HepG2 (cell line): ENCODE measurements around the gene MYRFL. TPM values are rescaled to one million over a fixed set of nuclear protein-coding genes. Genes with fewer than 3 reads are reported as not detected.
"Not testable (repeated sequence)": the region's sequence is repeated elsewhere in the genome, so short reads cannot be mapped to it uniquely, and the experiment has no call there.

Experiments
- ATAC-seq: fragments of 200-7000 bp; cut with Tn5 transposase; 3 replicates; pipeline ENCODE4 v1.9.1; 2020; ENCODE audit warnings: mild to moderate bottlenecking, moderate library complexity
- BruUV-seq: library from RNA; stranded (reverse); fragments of 400-500 nt; replicated peaks from 2 replicates; lab custom pipeline; 2021; lab: Mats Ljungman, UMichigan
- CTCF ChIA-PET: fragments of 300-600 bp; formaldehyde crosslinking; extraction: SDS; loops from one replicate; lab custom pipeline; 2021; ENCODE audit warnings: low total read pairs, inconsistent platforms, low intra/inter-chr PET ratio; lab: Yijun Ruan, JAX
- POLR2A ChIA-PET: fragments of 350-600 bp; sonication (Branson Sonifier 250); formaldehyde crosslinking; loops from one replicate; lab custom pipeline; 2020; ENCODE audit warnings: antibody characterized with exemption, inconsistent platforms; lab: Yijun Ruan, JAX
- DNase-seq: peaks from one replicate; pipeline ENCODE4 v3.0.0-alpha.2; 2015; ENCODE audit warnings: low spot score
- FAIRE-seq: peaks from 3 replicates; lab custom pipeline; 2011; peaks lifted over from hg19 to GRCh38; lab: Jason Lieb, UNC
- H2AFZ ChIP-seq: one replicate; pipeline ENCODE4 v1.6.1; 2011; ENCODE audit warnings: low read length, inconsistent platforms
- H3K27ac ChIP-seq: fragments of 300-600 bp; 3 replicates; pipeline ENCODE4 v1.8.0; 2011; ENCODE audit warnings: mixed run types, mild to moderate bottlenecking, mixed read lengths, low read length, inconsistent platforms; ENCODE audit not compliant: insufficient read depth; ENCODE audit errors: extremely low read length
- H3K27me3 ChIP-seq, 2 experiments: fragments of 200-600 bp in 1 of 2; 2 replicates in 1 of 2; 3 replicates in 1 of 2; pipeline versions ENCODE4 v1.6.0 to v1.8.0; 2011; ENCODE audit warnings: low read length in 2 of 2, mild to moderate bottlenecking in 2 of 2, moderate library complexity in 2 of 2, inconsistent platforms in 1 of 2; ENCODE audit not compliant: insufficient read depth in 2 of 2, control insufficient read depth in 1 of 2
- H3K36me3 ChIP-seq, 2 experiments: fragments of 200-600 bp in 1 of 2; replicated peaks in 1 of 2; 2 replicates in 1 of 2; 3 replicates in 1 of 2; pipeline versions ENCODE4 v1.5.1 to v1.8.0; 2011; ENCODE audit warnings: low read length in 2 of 2, inconsistent platforms in 1 of 2; ENCODE audit not compliant: insufficient read depth in 2 of 2, control insufficient read depth in 1 of 2
- H3K4me1 ChIP-seq: 2 replicates; pipeline ENCODE4 v1.5.1; 2012; ENCODE audit warnings: low read length, inconsistent platforms; ENCODE audit not compliant: insufficient read depth
- H3K4me2 ChIP-seq: 2 replicates; pipeline ENCODE4 v1.6.0; 2011; ENCODE audit warnings: low read depth, low read length, inconsistent platforms
- H3K4me3 ChIP-seq, 3 experiments: fragments of 200-600 bp in 1 of 3; sonication (generic), shearing (Covaris generic) in 1 of 3; replicated peaks in 1 of 3; 2 replicates each; pipeline ENCODE4 v1.5.1; 2011 to 2016; ENCODE audit warnings: low read length in 3 of 3, inconsistent platforms in 2 of 3, low read depth in 2 of 3, mild to moderate bottlenecking in 2 of 3, control low read depth in 1 of 3, mixed read lengths in 1 of 3; ENCODE audit not compliant: insufficient read depth in 1 of 3
- H3K79me2 ChIP-seq: one replicate; pipeline ENCODE4 v1.6.1; 2011; ENCODE audit warnings: low read length, inconsistent platforms; ENCODE audit not compliant: insufficient read depth
- H3K9ac ChIP-seq: 2 replicates; pipeline ENCODE4 v1.6.0; 2011; ENCODE audit warnings: mild to moderate bottlenecking, low read depth, low read length, inconsistent platforms; ENCODE audit not compliant: insufficient read depth
- H3K9me3 ChIP-seq: 2 replicates; pipeline ENCODE4 v1.5.1; 2012; ENCODE audit warnings: mild to moderate bottlenecking, low read length
- H4K20me1 ChIP-seq: 2 replicates; pipeline ENCODE4 v1.6.0; 2011; ENCODE audit warnings: inconsistent platforms, mild to moderate bottlenecking, low read length, moderate library complexity; ENCODE audit not compliant: insufficient read depth
- BCL3 ChIP-seq: sonication (generic); formaldehyde crosslinking; IDR thresholded peaks from 2 replicates; pipeline ENCODE4 v1.5.1; 2020; ENCODE audit warnings: mild to moderate bottlenecking, missing genetic modification reagents, moderate library complexity
- EZH2 ChIP-seq: conservative IDR thresholded peaks from 2 replicates; pipeline ENCODE4 v1.6.1; 2012; ENCODE audit warnings: mild to moderate bottlenecking, low read depth, low read length, moderate library complexity
- NRL ChIP-seq: sonication (generic); formaldehyde crosslinking; IDR thresholded peaks from 2 replicates; pipeline ENCODE4 v1.5.0; 2020; ENCODE audit warnings: missing genetic modification reagents, mild to moderate bottlenecking, moderate library complexity, borderline replicate concordance
- PHF5A ChIP-seq: IDR thresholded peaks from one replicate; pipeline ENCODE4 v1.6.1; 2018; ENCODE audit warnings: low read depth, missing genetic modification reagents; ENCODE audit not compliant: unreplicated experiment
- PRDM15 ChIP-seq: sonication (generic); formaldehyde crosslinking; IDR thresholded peaks from 2 replicates; pipeline ENCODE4 v1.4.0; 2020; ENCODE audit warnings: missing genetic modification reagents
- REL ChIP-seq: sonication (generic); formaldehyde crosslinking; conservative IDR thresholded peaks from 2 replicates; pipeline ENCODE4 v1.8.0; 2022; ENCODE audit warnings: mild to moderate bottlenecking, missing genetic modification reagents, moderate library complexity
- TRIM24 ChIP-seq: sonication (generic); formaldehyde crosslinking; IDR thresholded peaks from 2 replicates; pipeline ENCODE4 v1.8.0; 2022; ENCODE audit warnings: mild to moderate bottlenecking, missing genetic modification reagents
- ZNF33A ChIP-seq: sonication (generic); formaldehyde crosslinking; IDR thresholded peaks from 2 replicates; pipeline ENCODE4 v1.5.1; 2020; ENCODE audit warnings: missing genetic modification reagents, mild to moderate bottlenecking, moderate library complexity, borderline replicate concordance
- ZNF552 ChIP-seq: sonication (generic); formaldehyde crosslinking; IDR thresholded peaks from 2 replicates; pipeline ENCODE4 v1.9.0; 2022; ENCODE audit warnings: missing genetic modification reagents, mild to moderate bottlenecking, borderline replicate concordance
- ZNF589 ChIP-seq: sonication (generic); formaldehyde crosslinking; conservative IDR thresholded peaks from 2 replicates; pipeline ENCODE4 v1.8.0; 2022; ENCODE audit warnings: mild to moderate bottlenecking, moderate library complexity, missing genetic modification reagents
- WGBS: methylation state at CpG from one replicate; pipeline ENCODE4 v1.1.6; 2017; ENCODE audit warnings: low lambda C conversion rate; 5-methylcytosine and 5-hydroxymethylcytosine counted together
- in situ Hi-C: cut with HindIII; loops from 2 replicates; pipeline ENCODE4 v1.10.0; 2017; ENCODE audit warnings: low pct_unique_long_range_greater_than_20kb; ENCODE audit not compliant: extremely low pct_ligation_motif_present
- intact Hi-C: fragments of 100-400 bp; cut with micrococcal nuclease; formaldehyde crosslinking; loops from one replicate; pipeline ENCODE4 v1.10.0; 2022; ENCODE audit not compliant: unreplicated experiment
- polyA plus RNA-seq, 8 experiments: library from polyadenylated mRNA; depleted of rRNA in 3 of 8; stranded (reverse) in 7 of 8; unstranded in 1 of 8; fragments of >200 nt; fragmentation: Illumina TruSeq in 4 of 8; extraction: Trizol in 4 of 8; gene quantifications; 2 replicates each; pipeline versions ENCODE4 v1.2.1 to v1.2.3, GENCODE V29; 2011 to 2016; ENCODE audit warnings: low read depth in 4 of 8, missing spikeins in 1 of 8, mixed read lengths in 1 of 8; ENCODE audit not compliant: insufficient read depth in 1 of 8
- total RNA-seq, 5 experiments: library from RNA; depleted of rRNA; stranded (reverse); fragments of >200 nt; fragmentation: Illumina TruSeq; extraction: Trizol; gene quantifications; 2 replicates each; pipeline ENCODE4 v1.2.3, GENCODE V29; 2016; ENCODE audit warnings: low read depth in 1 of 5

Gene MYRFL
- total and polyA plus RNA-seq, 2 of the 13 experiments (the other 11 are each of a cell fraction or from before 2014, with no cell fraction given): 0.09 to 0.11 TPM

GRCh38 chr12:69807101-69807897 is 17.7 kb upstream of the MYRFL start:
- intact Hi-C loops, H3K79me2 ChIP-seq, H3K4me1 ChIP-seq, POLR2A ChIA-PET, BruUV-seq, H3K4me2 ChIP-seq, H4K20me1 ChIP-seq, CTCF ChIA-PET, ATAC-seq, H2AFZ ChIP-seq, in situ Hi-C loops, FAIRE-seq, DNase-seq, H3K4me3 ChIP-seq, H3K9ac ChIP-seq, H3K36me3 ChIP-seq, H3K9me3 ChIP-seq, H3K27me3 ChIP-seq, H3K27ac ChIP-seq: not testable (repeated sequence)
- whole genome bisulfite sequencing: 94% methylated on average over 38 of the region's 62 CpGs

- 94% methylated on average over 4 of the region's 4 CpGs for WGBS
- TF ChIP-seq ZNF552 (CRISPR knock-in tag) (no peak), BCL3 (CRISPR knock-in tag) (no peak), ZNF33A (CRISPR knock-in tag) (no peak), PHF5A (no peak), NRL (no peak), PRDM15 (CRISPR knock-in tag) (no peak), TRIM24 (no peak), ZNF589 (no peak), EZH2 (no peak), REL (CRISPR knock-in tag) (no peak)
Measured at GRCh38 chr12:69810870-69811498, 14.0 kb upstream of the MYRFL start.

More at GRCh38 chr12:69810870-69811498, 14.0 kb upstream of the MYRFL start:
- FAIRE-seq: no peak
- H3K79me2 ChIP-seq: no peaks in the 10 kb centered on the region
- no peak overlapping the region for H3K27ac ChIP-seq
- H3K27me3 ChIP-seq: no peaks in the 10 kb centered on the region
- no peak overlapping the region for H3K4me2 ChIP-seq
- H3K4me1 ChIP-seq: no peaks in the 10 kb centered on the region
- intact Hi-C loops (no loop called here), in situ Hi-C loops (no loop called here)
- H3K9ac ChIP-seq: no peak overlapping the region
- no TSS peak for BruUV-seq
- no peak for DNase-seq
- CTCF ChIA-PET: no interaction called here
- H4K20me1 ChIP-seq: no peaks in the 10 kb centered on the region
- no peak overlapping the region for H2AFZ ChIP-seq
- POLR2A ChIA-PET: no interaction called here
- no peaks in the 10 kb centered on the region for H3K9me3 ChIP-seq
- H3K4me3 ChIP-seq: no peak overlapping the region
- no peaks in the 10 kb centered on the region for H3K36me3 ChIP-seq
- no peak for ATAC-seq
